ENCODE data around the gene GASK1B.

DNA sequence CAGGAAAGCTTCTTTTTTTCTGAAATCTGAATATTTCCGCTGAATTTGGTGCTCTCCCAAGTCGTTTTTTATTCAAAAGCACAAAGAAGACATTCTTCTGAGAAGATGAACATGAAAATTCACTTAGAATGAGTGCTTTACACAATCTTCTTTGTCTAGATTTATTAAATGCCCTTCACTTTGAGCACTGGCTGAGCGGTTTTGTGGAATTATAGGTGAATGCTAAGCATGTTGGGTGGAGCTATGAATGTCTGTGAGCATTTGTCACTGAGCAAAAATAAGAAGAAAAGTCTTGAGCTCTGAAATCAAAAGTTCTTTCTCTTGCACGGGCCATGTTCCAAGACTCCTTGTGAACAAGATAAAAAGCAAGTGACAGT is 13.1 kb downstream of the GASK1B start:
- TF ChIP-seq POLR2A (IDR thresholded peaks at IDR 0.05) (no peak), POLR2AphosphoS5 (IDR thresholded peaks at IDR 0.05) (no peak)
- TF ChIP-seq, protein P1, sequence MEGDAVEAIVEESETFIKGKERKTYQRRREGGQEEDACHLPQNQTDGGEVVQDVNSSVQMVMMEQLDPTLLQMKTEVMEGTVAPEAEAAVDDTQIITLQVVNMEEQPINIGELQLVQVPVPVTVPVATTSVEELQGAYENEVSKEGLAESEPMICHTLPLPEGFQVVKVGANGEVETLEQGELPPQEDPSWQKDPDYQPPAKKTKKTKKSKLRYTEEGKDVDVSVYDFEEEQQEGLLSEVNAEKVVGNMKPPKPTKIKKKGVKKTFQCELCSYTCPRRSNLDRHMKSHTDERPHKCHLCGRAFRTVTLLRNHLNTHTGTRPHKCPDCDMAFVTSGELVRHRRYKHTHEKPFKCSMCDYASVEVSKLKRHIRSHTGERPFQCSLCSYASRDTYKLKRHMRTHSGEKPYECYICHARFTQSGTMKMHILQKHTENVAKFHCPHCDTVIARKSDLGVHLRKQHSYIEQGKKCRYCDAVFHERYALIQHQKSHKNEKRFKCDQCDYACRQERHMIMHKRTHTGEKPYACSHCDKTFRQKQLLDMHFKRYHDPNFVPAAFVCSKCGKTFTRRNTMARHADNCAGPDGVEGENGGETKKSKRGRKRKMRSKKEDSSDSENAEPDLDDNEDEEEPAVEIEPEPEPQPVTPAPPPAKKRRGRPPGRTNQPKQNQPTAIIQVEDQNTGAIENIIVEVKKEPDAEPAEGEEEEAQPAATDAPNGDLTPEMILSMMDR (IDR thresholded peaks at IDR 0.05 in 8 of 11, conservative IDR thresholded peaks at IDR 0.05 in 3 of 11): no peak
